HG03045 (cell line): Measurements from ENCODE around the gene HOXB9.

Experiments used
- ATAC-seq: cut with Tn5 transposase; IDR thresholded peaks from one replicate; pipeline ENCODE4 v1.9.1; 2021; ENCODE audit warnings: mild to moderate bottlenecking, moderate library complexity; ENCODE audit not compliant: unreplicated experiment

The HOXB9 gene

GRCh38 chr17:48626245-48627117 is at the start of gene HOXB9:
Gene HOXB9, minus strand, starts transcription at chr17:48626358. Its CDS starts 89 bp downstream, at chr17:48626269.
- ATAC-seq, result no peak

DNA sequence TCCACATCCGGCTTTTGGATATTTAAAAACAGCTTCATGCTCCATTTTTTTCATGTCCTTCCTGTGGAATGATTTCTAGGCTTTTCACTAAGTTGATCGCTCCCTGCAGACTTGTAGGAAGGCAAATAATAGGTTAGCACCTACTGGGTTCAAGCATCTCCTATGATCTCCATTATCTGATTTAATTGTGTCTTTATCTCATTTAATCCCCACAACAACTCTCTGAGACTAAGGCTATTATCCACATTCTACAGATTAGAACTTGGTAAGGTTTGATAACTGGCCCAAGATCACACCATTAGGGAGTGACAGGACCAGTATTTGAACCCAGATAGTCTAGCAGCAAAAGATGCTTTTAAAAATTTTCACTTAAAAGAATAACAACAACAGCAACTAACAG is 46.2 kb upstream of the HOXB9 start:
- no peak for ATAC-seq

- ATAC-seq, result no peak
These were observed 45.6 kb upstream of the HOXB9 start for GRCh38 chr17:48671697-48672171.

DNA sequence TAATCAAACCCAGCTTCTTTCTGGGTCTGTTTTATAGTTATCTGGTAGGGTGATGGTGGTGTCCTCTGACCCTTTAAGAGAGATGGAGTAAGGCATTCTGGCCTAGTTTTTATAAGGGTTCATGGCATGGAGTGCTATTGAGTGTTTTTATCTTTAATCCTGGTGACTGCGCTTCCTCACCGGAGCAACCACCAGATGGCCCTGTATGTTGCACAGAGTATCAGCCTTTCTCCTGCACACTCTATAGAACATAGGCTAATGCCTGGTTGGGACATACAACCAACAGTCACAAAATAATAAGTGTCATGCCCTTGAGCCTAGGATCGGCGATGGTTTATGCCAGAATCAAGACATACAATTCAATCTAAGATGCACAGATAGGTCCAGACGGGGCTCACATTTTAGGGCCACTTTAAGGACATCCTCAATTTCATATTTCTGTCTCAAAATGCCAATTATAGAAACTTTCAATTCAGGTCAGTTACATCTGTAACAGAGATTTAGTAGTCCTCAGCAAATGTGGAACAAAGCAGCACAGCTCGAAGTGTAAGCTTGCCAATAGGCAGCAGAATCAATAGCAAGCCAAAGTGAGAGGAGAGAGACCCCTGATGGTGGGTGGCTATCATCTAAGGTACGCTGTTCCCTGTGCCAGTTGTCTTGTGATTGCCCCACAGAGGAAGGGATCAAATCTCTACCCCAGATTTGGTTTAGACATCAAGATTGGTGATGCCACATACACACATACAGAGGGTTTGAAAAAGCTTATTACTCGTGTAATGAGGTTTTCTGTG is 37.2 kb upstream of the HOXB9 start:
- no peak for ATAC-seq

DNA sequence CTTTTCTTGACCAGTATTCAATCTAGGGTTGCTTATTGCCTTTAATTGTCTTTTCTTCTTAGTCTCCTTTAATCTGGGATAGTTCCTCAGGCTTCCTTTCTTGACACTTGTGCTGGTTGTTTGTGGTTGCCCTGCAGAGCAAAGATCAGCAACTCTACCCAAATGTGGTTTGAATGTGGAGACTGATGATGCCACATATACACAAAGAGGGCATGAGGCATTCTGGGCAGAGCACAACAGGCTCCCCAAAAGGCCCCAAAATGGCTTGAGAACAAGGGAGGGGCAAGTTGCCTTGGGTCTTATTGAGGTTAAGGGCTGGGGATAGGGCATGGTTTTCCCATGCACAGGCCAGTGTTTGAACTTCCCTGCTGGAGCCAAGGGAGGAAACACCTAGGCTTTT is 29.8 kb upstream of the HOXB9 start:
- ATAC-seq, result no peak

DNA sequence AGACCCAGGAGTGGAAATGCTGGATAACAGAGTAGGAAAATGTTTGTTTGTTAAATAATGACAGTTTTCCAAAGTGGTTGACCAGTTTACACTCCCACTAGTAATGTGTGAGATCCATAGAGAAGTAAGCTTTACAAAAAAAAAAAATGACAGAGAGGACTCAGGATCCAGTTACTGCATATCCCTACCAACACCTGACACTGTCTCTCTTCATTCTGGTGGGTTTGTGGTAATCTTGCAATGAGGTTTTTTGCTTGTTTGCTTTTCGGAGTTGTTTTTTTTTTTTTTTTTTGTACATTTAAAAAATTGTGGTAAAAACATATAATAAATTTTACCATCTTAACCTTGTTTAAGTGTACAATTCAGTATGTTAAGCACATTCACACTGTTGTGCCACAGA is 23.6 kb upstream of the HOXB9 start:
- ATAC-seq, result no peak

DNA sequence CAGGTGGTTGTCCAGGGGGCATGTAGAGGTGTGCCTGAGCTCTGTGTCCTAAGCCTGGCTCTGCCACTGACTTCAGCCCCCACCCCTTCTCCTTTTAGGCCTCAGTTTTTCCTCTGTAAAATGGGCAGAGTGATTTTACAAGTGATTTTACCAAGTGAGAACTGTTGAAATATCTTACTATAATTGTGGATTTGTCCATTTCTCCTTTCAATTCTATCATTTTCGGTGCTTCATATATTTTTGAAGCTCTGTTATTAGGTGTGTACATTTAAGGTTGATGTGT is 21.7 kb upstream of the HOXB9 start:
- no peak for ATAC-seq

DNA sequence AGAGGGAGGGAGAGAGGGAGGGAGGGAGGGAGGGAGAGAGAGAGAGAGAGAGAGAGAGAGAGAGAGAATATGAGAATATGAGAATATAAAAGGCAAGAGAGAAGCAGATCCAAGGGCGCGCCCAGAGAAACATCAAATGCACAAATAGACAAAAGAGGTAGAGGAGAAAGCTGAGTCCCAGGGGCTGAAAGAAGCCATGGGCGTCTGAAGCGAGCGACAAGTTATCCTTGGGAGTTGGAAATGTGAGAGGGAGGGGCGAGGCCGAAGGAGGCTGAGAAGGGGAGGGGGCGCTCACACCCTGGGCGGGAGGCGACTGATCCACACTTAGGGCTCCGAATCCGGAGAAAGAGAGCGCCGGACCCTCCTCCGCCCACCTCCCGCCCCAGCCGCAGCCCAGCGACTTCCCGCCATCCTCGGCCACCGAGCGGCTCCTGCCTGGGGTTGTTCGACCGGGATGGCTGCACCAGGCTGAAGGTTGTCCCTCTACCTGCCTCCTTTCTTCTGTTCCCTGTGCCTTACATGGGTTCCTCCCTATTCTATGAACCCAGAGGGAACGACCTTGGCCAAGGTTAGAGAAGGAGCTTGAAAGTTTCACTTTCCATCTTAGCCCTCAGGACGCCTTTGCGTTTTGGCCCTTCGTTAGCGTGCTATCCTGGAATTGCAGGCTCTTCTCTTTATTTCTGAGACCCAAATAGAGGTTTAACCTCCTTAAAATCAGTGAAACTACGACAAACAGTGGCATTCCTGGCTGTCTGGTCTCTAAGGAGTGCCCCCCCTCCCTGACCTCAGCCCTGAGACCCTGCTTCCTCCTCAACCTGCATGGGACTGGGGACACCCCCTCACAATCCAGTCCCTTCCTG is 21.2 kb upstream of the HOXB9 start:
- ATAC-seq, result no peak

- ATAC-seq, result no peak
These were observed 20.3 kb upstream of the HOXB9 start for GRCh38 chr17:48646183-48647102.

DNA sequence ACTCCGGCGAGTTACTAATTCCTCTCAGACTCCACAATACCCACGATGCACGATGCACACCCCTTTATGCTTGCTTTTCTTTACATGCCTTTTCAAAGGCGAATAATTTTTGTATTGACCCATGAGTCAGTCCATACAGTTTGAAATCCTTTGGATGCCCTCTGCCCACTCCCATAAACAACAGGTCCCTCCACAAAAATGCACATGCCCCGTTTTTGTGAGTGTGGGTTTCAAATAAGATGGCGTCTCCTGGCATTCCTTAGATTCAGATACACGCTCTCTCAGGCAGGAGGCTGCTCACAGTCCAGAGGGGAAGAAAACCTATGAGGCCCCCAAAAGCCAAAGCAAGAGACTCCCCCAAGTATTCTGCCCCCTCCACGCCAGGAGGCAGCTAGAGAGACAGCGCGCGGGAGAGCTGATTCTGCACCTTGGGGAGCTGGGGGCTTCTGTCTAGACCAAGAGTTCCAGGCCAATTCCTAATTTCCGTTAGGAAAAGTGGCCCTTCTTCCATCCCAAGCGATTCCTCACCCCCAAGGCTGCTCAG is 19.6 kb upstream of the HOXB9 start:
- no peak for ATAC-seq

DNA sequence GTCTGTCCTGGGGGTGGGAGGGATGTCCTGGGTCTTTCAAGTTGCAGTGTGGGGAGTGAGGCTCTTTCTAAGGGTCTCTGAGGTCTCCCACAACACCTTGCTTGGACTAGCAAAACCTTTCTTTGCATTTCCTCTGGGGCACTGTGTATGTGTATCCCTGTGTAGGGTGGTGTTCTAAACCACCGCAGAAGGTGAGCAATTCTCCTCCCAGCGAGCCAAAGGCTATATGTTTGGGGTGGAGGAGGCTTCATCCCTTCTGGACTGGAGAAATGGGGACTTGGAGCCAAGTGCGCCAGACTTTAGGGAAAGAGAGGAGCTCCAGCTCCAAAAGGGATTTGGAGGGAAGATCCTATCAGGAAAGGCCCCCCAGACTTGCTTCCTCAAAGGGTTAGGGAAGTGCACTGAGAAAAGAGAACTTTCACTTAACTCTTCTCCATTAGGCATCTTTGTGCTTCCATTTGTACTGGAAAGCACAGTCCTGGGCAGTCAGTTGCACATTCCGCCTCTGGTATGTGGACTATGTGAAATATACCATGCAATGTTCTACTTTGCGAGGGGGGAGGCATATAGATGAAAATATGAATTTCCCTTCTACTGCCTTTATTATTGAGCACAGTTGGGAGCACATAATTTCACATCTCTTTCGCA is 18.9 kb upstream of the HOXB9 start:
- no peak for ATAC-seq

GRCh38 chr17:48644159-48644558 is 18.0 kb upstream of the HOXB9 start:
- no peak for ATAC-seq

DNA sequence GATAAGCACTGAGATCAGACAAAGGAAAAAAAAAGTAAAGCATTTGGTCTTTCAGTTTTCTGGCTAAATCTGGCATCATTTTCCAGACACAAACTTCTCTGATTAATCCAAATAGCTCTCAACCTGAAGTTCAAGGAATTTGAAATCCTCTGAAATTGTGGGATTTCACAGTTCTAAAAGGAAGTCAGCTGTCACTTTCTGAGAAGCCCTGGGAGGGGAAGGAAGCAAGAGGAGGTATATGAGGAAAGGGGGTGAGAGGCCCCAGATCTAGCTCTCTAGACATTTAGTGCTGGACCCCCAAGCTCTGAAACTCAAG is 17.5 kb upstream of the HOXB9 start:
- no peak for ATAC-seq

- ATAC-seq, result no peak
These were observed 16.9 kb upstream of the HOXB9 start for GRCh38 chr17:48642843-48643696.

DNA sequence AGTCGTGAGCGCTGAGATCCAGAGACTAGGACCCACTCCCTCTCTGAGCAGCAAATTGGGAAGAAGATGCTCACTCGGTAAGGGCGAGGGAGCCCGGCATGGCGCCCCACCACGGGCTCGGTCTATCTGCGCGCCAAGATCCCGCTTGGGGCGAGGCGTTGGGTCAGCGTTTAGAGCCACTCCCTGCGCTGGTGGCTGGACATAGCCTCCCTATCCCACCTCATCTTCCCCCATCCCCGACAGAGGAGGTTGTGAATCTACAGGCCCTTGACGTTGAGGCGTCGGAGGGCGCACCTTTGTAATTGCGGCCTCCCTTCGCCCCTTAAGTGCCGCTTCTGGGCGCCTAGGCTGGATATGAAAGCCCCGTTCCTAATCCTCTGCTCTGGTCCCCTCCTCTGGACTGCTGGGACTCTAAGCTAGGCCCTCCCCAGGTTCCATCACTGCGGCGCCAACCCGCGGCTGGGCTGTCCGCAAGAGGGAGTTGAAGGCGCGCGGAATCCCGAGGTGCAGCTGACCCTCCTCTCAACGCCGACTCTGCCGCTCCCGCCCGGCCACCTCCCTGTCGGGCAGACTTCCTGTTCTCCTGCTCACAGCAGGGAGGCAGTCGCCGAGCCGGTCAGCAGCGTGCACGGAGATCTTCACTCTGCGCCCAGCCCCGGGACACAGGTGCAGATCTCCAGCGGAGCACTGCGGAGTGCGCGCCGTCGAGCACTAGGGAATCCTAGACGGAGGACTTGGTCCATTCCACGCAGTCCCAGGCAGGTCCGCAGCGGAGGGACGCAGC is 16.1 kb upstream of the HOXB9 start:
- ATAC-seq, result no peak

GRCh38 chr17:48641541-48642058 is 15.4 kb upstream of the HOXB9 start:
- no peak for ATAC-seq

- ATAC-seq, result no peak
These were observed 14.7 kb upstream of the HOXB9 start for GRCh38 chr17:48640858-48641180.
